Measurements from ENCODE around the gene ARHGAP5.
A peak's percentile ranks its signal among the peaks of the same experiment; 100 is the strongest.

The ARHGAP5 gene, protein sequence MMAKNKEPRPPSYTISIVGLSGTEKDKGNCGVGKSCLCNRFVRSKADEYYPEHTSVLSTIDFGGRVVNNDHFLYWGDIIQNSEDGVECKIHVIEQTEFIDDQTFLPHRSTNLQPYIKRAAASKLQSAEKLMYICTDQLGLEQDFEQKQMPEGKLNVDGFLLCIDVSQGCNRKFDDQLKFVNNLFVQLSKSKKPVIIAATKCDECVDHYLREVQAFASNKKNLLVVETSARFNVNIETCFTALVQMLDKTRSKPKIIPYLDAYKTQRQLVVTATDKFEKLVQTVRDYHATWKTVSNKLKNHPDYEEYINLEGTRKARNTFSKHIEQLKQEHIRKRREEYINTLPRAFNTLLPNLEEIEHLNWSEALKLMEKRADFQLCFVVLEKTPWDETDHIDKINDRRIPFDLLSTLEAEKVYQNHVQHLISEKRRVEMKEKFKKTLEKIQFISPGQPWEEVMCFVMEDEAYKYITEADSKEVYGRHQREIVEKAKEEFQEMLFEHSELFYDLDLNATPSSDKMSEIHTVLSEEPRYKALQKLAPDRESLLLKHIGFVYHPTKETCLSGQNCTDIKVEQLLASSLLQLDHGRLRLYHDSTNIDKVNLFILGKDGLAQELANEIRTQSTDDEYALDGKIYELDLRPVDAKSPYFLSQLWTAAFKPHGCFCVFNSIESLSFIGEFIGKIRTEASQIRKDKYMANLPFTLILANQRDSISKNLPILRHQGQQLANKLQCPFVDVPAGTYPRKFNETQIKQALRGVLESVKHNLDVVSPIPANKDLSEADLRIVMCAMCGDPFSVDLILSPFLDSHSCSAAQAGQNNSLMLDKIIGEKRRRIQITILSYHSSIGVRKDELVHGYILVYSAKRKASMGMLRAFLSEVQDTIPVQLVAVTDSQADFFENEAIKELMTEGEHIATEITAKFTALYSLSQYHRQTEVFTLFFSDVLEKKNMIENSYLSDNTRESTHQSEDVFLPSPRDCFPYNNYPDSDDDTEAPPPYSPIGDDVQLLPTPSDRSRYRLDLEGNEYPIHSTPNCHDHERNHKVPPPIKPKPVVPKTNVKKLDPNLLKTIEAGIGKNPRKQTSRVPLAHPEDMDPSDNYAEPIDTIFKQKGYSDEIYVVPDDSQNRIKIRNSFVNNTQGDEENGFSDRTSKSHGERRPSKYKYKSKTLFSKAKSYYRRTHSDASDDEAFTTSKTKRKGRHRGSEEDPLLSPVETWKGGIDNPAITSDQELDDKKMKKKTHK (N-terminal part only)

DNA sequence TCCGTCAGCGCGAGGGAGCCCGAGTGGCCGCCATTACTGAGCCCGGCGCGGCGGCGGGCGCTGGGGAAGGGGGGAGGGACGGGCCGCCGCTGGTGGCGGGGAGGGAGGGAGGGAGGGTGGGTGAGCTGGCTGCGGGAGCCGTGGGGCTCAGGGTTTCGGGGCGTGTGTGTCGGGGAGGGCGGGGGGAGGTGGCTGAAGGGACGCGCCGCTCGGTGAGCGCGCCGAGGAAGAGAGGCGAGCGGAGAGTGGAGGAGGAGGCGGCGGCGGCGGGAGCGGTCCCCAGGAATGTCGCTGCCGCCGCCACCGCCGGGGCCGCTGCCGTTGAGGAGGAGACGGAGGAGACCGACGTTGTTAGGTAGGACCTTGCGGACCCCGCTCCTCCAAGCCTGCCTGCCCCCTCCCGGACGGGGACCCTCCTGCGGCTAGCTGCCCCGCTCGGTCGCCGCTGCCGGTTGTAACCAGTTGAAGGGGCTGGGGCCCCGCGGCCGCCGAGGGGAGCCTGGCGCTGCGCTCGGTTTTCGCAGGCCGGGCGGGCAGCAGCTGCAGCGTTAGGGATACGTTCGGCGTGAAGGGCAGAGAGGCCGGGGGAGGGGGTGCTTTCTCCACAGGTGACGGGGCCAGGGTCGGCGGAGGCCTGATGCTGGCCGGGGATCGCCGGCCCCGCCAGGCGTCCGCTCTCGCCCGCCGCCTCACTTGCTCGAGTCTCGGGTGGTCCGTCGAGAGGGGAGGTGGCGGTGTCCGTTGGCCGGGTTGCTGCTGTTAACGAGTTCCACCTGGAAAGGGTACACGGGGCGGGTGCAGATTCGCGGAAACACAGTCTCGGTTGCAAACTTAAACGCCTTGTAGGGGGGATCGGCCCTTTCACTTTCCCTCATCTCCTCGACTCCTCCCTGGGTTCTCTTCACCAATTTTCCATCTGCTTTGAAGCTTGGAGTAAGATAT is at the start of gene ARHGAP5:
TSS of gene ARHGAP5 (plus strand) at position 224 of the 942 bp plus-strand sequence. CDS start 13,366 bp downstream, outside the sequence.
- peak; percentile 39 for DNase-seq

DNA sequence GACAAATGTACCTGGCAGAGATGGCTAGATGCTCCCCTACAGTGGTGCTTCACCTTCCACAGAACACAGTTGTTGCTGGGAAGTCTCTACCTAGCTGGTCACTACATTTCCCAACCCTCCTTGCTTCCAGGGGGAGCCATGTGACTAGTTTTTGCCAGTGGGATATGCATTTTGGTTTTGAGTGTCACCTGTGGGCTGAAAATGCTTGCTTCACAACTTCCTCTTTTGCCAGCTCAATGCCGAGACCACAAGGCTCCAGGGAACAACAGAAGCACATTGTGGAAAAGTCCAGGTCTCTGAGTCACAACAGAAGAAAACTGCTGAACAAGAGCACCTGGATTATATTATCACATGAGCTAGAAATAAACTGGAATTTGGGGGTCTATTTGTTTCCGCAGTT is 48.5 kb upstream of the ARHGAP5 start:
- no peak for DNase-seq

DNA sequence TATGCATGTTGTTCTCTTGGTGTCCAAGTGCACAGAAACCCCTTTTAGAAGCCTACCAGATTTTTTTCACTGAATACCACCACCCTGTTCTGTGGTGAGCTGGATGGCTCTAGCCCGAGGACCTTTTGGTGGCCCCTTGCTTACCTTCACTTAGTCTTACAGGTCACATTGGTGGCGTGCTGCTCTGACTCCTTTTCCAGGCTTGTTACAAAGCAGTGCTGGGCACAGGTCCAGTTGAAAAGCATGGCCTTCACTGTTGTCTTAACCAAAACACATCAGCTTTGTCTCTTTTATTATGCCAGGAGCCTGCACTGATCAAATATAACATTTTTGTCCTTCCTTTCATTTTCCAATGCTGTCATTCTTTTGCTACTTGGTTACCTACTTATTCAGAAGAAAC is 43.6 kb upstream of the ARHGAP5 start:
- DNase-seq: no peak

DNA sequence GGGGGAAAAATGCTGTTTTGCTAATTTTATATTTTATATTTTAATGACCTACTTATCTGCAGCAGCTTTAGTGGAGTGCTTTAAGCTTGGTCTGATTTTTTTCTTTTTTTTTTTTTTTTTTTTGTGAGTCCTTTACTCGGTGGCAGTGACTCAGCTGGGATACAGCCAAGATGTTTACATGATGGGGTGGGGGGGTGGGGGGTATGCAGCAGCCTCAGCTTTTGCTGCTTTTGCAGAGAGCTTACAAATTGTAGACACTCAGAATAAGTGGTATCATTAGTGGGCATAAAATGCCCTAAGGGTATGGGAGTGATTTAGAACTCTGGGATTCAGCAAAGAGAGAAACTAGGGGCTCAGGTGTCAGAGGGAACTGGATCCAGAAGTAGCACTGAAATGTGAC is 38.2 kb upstream of the ARHGAP5 start:
- no peak for DNase-seq

DNA sequence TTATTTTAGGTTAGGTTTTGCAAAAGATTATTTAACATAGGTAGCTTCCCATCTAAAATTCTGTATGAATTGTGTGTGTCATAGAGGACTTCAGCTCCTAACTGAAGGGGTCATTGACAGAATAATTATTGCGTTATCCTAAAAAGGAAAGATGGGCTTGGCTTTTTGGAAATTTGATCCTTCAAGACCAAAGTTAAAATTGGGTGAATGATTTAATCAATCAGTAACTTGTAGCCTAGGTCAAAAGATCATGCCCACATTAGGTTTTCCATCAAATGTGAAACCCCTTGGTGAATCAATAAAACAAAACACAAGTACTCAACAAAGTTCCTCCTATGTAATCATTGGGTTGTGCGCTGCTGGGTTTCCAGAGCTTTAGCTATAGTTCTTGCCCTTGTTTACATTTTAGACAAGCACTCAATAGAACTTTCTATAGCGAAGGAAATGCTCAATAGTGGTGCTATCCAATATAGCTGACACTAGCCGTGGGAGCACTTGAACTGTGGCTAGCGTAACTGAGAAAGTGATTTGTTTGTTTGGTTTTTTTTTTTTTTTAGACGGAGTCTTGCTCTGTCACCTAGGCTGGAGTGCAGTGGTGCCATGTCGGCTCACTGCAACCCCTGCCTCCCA is 37.6 kb upstream of the ARHGAP5 start:
- DNase-seq: no peak

DNA sequence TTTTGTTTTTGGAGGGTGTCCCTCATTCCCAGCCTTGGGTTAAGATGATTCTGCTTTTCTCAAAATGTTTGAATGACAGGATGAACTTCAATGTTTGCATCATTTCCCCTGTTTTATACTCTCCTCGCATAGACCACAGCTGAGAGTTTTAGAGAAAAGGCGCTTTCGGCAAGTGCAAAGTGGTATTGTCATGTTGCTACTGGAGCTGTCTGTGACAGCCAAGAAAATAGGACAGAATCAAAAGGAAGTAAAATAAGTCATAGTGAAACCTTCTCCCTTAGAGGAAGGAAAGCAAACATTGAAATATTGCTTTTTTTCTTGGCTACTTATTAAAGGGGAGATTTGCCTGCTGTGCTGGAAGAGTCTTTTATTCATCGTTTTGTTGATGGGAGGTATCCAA is 33.5 kb upstream of the ARHGAP5 start:
- DNase-seq: peak; percentile 43

DNA sequence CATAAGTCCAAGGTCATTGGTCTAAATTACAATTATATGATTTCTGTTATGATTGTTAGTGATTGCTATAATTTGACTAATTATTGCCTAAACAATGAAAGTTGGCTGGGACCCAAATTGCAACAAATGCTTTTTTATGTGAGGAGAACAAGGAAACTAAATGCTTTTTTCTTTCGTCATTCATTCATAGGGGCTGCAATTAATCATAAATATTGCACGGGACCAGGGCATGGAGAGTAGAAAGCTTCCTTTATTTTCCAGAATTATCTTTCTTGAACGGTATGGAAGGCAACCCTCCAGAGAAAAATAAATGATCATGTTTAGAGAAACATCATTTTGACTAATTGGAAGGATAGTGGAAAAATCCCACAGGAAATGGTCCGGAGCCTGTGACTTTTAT is 32.6 kb upstream of the ARHGAP5 start:
- no peak for DNase-seq

DNA sequence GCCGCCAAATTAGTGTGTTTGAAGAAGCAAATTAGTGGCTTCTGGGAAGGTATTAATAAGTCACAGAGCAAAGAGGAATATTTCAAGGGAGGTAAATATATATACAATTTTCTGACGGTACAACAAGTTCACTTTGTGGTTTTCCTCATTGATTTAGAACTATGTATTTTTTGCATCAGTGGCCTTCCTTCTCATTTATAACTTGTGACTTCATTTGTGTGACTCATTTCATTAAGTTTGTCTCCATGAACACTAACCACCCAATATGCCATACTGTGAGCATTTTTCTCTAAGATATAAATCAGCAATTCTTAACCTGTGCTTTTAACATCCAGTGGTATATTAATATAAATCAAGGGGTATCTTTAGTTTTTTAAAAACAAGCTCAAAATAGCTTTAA is 29.3 kb upstream of the ARHGAP5 start:
- peak; percentile 13 for DNase-seq

DNA sequence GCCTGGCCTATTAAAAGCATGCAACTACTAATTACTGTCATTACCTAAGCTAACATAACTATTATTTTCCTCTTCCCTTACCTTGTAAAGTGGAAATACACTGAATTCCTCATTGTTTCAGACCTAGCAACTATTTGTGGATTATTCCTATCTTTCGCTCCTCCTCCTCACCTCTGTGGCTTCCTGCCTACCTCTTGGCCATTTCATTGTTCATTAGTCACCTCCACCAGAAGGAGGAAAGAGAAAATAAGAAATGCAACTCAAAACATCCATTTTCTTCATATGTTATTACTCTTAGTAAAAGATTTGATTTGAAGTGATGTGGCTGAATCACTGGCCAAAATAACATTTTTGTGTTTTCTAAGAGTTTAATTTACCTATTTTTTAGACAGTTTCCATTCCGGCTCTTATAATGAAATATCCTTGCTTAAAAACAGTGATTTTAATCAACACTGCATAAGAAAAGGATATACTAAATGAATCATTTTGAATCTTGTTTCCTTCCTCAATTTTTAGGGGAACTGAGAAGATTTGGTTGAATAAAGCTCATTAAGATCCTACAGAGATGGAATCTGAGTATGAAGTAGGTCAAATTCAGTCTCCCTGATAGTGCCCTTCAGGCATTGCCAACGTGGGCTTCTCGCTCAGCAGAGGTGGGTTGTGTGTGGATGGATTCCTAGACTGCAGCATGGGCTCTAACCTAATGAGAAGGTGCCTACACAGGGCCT is 27.6 kb upstream of the ARHGAP5 start:
- no peak for DNase-seq

DNA sequence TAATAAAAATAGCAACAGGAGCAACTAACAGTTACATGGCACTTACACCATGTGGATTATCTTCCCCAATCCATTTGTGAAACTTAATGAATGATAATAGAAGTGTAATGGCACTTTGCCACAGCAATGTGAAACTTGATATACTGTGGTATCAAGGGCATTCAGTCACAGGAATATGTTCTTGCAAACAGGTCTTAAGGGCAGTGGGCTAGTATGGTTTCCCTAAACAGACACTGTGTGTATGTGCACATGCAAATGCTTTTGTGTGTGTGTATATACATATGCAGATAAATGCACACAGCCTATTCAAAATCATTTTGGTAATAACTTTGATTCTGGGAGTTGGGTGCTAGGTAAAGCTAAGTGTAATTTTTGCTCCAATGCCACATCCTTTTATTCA is 26.2 kb upstream of the ARHGAP5 start:
- DNase-seq: no peak

DNA sequence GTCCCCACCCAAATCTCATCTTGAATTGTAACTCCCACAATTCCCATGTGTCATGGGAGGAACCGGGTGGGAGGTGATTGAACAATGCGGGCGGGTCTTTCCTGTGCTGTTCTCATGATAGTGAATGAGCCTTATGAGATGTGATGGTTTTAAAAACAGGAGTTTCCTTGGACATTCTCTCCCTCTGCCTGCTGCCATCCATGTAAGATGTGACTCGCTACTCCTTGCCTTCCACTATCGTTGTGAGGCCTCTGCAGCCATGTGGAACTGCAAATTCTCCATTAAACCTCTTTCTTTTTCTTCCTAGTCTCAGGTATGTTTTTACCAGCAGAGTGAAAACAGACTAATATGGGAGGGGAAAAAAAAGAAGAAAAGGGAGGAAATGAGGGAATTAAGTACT is 22.6 kb upstream of the ARHGAP5 start:
- no peak for DNase-seq

DNA sequence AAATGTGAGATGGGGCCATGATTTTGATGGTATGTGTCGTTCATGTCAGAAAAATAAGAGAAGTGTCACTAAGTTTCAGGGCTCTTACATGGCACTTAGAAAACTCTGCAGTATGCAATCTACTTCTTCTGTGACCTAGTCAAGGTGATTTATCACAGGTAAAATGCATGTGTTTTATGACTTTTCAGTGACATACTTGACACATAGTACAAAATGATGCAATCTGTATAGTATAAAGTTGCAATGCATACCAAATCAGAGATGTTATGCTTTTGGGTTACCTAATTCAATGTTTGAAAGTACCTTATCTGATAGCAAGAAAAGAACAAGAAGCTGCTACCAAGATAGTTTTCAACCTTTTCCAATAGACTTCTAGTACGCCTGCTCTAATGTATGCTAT is 21.9 kb upstream of the ARHGAP5 start:
- no peak for DNase-seq

DNA sequence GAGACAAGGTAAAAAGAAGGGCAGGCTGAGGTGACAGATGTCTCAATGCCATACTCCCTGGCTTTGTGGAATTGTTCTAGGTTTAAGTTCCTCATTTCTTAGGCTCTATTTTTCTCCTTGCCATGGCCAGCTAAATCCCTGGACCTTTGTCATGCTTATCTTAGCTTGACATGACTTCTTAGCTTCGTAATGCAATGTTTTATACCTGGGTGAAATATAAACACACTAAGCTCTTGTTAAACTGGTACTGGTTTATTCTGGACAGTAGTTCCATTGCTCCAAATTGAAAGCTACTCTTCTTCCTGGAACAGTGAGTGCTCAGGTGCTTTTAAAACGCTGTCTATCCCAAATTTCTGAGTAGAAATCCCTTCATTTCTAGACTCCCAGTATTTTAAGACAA is 17.4 kb upstream of the ARHGAP5 start:
- no peak for DNase-seq

DNA sequence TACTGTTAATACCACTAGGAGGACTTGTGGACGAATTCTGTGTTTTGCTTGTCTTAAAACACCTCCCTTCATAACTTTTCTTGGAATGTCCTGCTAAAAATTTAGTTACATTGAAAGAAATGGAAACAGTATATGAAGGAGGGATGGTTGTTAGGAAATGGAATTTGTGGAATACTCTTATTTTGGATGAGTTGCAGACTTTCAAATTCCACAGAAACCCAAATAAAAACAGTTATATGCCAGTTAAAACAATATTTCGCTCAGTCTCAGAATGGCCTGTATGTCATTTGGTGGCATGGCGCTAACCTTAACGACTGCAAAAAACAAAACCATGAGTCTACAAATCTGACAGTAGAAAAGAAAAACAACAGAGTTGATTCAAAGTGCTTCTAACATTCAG is 12.2 kb upstream of the ARHGAP5 start:
- no peak for DNase-seq

DNA sequence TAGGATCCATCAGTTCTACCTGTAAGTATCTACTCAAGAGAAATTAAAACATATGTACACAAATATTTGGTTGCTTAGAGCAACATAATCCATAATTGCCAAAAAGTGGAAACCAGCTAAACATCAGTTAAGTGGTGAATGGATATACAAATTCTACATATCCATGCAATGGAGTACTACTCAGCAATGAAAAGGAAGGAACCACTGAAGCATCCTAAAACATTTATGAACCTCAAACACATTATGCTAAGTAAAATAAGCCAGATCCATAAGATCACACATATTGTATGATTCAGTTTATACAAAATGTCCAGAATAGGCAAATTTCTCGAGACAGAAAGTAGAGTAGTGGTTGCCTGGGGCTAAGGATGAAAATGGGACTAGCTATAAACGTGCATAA is 8.4 kb upstream of the ARHGAP5 start:
- DNase-seq: no peak

DNA sequence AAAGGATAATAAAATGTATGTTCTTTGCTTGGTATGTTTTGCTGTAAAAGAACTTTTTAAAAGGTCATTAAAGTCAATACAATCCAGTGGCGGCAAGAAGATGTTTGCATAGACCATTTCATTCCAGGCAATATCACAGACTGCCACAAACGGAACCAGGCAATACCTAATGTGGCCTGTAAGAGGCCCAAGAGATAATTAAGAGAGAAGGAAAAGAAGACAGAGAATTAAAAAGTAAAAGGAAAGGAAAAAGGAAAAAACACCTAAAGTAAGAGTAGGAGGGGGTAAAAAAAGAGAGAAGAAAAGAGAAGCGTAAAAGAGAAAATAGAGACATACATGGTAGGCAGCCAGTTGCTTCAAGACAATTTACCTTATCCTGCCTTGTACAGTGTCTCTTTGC is 6.8 kb upstream of the ARHGAP5 start:
- no peak for DNase-seq

DNA sequence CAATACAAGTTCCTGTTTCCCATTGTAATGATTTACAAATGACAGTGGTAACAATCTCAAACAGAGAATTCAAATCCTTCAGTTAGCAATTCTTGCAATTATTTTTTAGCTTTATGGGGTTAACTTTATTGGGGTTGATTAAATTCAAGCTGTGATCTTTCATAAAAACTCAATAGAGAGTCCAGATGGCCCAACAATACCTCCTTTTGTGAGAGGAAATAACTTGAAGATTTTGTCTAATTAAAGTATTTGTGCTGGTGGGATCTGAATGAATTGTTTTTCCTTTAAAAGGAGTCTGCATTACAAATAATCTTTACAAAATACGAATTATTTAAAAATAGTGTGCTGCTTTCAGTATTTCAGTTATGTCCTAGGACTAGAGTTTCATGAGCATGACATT is 4.4 kb upstream of the ARHGAP5 start:
- no peak for DNase-seq

DNA sequence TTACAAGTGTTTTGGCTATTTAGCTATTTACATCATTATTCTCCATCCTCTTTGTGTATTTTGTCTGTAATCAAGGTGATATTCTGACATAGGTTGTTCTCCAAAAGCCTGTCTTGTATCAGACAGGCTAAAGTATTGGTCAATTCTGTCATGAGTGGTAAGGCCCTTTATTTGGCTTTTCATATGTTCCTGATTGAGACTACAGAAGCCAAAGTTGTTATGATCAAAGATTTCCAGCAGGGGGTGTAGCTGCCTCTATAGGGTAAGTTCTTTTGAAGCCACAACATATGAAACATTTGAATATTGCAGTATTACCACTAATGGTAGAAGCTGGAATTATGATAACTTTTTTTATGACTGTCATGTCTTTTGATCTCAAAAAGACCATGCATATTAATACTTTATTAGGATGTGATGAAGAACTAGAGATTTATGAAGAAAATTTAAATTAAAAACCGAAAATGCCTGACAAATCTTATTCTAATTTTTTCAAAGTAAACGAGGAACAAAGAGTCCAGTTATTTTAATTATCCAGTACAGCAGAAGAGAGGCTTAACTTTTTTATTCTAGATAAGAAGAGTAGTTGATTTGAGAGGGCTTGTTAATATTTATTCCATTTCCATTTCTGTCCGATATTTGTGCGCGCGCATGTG is 3.4 kb upstream of the ARHGAP5 start:
- peak; percentile 79 for DNase-seq

DNA sequence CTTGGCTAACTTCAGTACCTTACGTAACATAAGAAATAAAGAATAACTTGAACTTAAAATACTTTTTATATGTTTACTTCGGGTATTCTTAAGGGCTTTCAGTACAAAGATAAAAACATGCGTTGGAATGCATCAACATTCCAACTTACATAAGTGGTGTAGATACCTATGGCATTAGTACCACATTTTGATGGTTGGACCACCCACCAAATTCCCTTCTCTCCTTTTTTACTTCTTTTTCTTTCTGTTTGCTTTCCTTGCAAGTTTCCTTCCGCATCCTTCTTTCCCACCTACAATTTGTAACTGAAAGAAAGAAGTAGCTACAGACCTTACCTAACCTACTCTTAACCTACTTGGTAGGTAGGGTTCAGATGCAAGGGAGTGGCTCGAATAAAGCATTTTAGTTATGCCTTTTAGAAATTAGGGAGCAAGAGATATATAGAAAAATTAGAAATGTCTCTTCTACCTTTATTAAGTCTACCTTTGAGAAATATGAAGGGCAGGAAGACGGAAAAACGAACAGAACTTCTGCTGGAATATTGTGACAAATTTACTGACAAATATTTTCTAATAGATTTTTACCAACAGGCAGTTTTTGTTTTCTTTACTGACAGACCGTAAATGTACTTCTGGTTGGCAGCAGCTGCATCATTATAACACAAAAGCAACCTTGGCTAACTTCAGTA is 2.1 kb upstream of the ARHGAP5 start:
- no peak for DNase-seq

Measured in activated CD4-positive, alpha-beta T cell treated with anti-CD3 and anti-CD28 coated beads, Interleukin-10, Interleukin-2, amounts not matched to agents 100 ng/mL and 50 ng/mL, durations not matched to agents 16 hours and 8 hours (primary cell).